ENCODE results near the gene DAZAP1.

DAZAP1 gene

DNA sequence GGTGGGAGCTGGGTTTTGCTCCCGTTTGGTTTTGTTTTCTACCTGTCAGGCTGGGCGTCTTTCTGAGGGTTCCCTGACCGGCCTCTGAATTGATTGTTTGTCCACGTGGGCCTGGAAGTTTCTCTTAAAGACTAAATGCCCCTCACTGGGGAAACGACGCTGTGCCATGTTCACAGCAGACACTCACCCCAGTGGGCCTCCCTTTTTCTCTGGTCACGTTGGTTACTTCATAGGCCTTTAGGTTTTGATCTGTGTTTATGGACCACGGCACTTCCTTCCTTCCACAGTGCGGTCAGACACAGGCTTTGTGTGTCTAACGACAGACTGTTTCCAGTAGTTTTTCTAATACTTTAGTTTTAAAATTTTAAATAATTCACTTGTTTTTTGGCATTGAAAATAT is 43.8 kb upstream of the DAZAP1 start:
- H3K36me3 Mint-ChIP-seq (ENCODE audit: low read depth) = peaks cover 81% of the 10 kb centered on the region
- no peaks in the 10 kb centered on the region for H3K9me3 Mint-ChIP-seq
- H3K4me3 Mint-ChIP-seq = peak overlapping the region in 1 of 3 experiments; percentile 42
- TF ChIP-seq, protein P1, sequence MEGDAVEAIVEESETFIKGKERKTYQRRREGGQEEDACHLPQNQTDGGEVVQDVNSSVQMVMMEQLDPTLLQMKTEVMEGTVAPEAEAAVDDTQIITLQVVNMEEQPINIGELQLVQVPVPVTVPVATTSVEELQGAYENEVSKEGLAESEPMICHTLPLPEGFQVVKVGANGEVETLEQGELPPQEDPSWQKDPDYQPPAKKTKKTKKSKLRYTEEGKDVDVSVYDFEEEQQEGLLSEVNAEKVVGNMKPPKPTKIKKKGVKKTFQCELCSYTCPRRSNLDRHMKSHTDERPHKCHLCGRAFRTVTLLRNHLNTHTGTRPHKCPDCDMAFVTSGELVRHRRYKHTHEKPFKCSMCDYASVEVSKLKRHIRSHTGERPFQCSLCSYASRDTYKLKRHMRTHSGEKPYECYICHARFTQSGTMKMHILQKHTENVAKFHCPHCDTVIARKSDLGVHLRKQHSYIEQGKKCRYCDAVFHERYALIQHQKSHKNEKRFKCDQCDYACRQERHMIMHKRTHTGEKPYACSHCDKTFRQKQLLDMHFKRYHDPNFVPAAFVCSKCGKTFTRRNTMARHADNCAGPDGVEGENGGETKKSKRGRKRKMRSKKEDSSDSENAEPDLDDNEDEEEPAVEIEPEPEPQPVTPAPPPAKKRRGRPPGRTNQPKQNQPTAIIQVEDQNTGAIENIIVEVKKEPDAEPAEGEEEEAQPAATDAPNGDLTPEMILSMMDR (IDR thresholded peaks at IDR 0.05; ENCODE audit: unreplicated experiment in 3 of 3) = no peak
- H3K27me3 Mint-ChIP-seq (ENCODE audit: low read depth) = no peaks in the 10 kb centered on the region
- peaks cover 48% of the 10 kb centered on the region for H3K4me1 Mint-ChIP-seq
- peak overlapping the region in 1 of 3 experiments; percentile 88 for H3K27ac Mint-ChIP-seq

DNA sequence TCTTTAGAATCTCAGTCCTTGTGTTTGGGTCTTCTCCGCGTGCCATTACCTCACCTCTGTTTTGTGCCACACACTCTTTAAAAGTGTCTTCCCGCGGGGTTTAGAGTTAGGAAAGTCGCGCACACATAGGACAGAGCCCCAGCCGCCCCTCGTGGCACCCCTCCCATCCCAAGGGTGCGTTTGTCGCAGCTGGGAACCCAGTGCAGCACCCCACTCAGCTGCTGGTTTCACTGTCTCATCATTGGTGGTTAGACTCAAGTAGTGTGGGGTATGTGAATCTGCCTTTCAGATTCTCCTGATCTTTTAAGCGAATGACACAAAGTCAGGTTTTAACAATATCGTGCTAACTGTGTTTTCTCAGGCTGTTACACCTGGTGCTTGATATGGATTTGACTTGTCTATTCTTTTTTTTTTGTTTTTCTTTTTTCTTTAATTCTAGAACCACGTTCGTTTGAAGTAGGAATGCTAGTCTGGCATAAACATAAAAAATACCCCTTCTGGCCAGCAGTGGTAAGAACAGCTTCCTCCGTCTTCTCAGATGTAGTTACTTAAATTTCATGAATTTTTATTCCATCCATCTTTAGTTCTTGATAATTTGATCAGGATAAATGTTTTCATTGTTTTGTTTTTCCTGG is 43.2 kb upstream of the DAZAP1 start:
- no peaks in the 10 kb centered on the region for H3K9me3 Mint-ChIP-seq
- peaks cover 75% of the 10 kb centered on the region for H3K36me3 Mint-ChIP-seq (ENCODE audit: low read depth)
- peak overlapping the region in 2 of 3 experiments; percentile 74 to 88 for H3K27ac Mint-ChIP-seq
- peaks cover 42% of the 10 kb centered on the region for H3K4me1 Mint-ChIP-seq
- TF ChIP-seq, protein P1 (IDR thresholded peaks at IDR 0.05; ENCODE audit: unreplicated experiment in 3 of 3) = peak; percentile 36 to 47 (median 40)
- no peaks in the 10 kb centered on the region for H3K27me3 Mint-ChIP-seq (ENCODE audit: low read depth)
- peak overlapping the region in 2 of 3 experiments; percentile 26 to 41 for H3K4me3 Mint-ChIP-seq

DNA sequence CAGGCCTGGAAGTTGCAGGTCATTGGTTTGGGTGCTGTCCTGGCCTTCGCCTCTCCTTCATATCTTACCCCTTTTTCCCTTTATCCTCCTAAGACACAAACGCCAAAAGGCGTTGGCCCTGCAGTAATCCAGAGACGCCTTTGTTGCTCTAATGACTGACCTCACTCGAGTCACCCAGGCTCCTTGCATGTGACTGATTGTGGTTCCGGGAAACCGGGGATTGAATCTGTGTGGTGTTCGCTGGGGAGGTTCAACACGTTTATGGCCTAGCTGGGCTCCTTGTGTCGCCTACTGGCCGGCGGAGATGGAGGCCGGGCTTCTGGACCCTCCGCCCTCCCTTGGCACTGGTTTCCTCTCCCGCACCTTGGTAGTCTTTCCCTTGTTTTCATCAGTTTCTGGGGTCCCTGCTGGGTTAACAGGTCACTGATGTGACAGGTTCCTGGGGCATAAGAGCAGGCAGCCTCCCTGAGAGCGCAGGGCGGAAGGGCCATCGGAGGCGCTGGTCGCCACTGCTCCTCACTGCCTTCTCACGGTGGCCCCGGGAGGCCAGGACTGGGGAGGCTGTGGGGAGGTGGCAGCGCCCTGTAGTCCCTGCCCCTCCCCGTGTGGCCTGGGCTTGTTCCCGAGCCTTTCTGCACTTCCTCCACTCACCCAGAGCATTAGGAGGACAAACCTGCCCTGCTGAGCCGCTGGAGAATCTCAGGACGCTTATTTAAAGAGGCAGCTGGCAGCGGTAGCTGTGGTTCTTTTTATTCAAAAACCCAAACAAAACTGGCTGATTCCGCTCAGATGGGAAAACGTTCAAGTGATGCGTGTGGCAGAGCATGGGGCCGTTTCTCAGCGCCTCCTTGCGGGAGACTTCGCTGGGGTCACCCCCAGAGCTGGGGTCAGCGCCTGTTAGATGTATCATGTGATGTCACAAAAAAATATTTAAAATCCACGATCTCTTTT is 41.8 kb upstream of the DAZAP1 start:
- Mint-ChIP-seq H3K27ac (no peak overlapping the region), H3K4me1 (peaks cover 28% of the 10 kb centered on the region), H3K4me3 (no peak overlapping the region), H3K27me3 (ENCODE audit: low read depth) (no peaks in the 10 kb centered on the region), H3K9me3 (no peaks in the 10 kb centered on the region), H3K36me3 (ENCODE audit: low read depth) (peaks cover 69% of the 10 kb centered on the region)
- TF ChIP-seq, protein P1 (IDR thresholded peaks at IDR 0.05; ENCODE audit: unreplicated experiment in 3 of 3) = no peak

DNA sequence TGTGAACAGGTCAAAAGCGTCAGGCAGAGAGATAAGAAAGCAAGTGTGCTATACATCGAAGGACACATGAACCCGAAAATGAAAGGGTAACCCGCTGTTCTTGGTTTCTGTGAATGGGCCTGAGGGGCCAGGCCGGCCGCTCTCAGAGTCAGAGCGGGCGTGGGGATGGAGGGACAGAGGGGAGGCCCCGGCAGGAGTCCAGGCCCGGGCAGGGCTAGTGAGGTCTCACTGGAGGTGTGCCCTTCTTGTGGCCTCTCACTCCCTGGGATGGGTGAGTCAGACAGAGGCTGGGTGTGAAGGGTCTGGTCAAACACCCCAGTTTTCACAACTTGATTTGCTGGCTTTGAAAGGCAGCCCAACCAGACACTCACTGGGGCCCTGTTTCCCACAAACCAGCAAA is 41.1 kb upstream of the DAZAP1 start:
- H3K9me3 Mint-ChIP-seq = no peaks in the 10 kb centered on the region
- peaks cover 64% of the 10 kb centered on the region for H3K36me3 Mint-ChIP-seq (ENCODE audit: low read depth)
- TF ChIP-seq, protein P1 (IDR thresholded peaks at IDR 0.05; ENCODE audit: unreplicated experiment in 3 of 3) = no peak
- no peak overlapping the region for H3K4me3 Mint-ChIP-seq
- H3K4me1 Mint-ChIP-seq = peaks cover 21% of the 10 kb centered on the region
- H3K27me3 Mint-ChIP-seq (ENCODE audit: low read depth) = no peaks in the 10 kb centered on the region
- no peak overlapping the region for H3K27ac Mint-ChIP-seq

DNA sequence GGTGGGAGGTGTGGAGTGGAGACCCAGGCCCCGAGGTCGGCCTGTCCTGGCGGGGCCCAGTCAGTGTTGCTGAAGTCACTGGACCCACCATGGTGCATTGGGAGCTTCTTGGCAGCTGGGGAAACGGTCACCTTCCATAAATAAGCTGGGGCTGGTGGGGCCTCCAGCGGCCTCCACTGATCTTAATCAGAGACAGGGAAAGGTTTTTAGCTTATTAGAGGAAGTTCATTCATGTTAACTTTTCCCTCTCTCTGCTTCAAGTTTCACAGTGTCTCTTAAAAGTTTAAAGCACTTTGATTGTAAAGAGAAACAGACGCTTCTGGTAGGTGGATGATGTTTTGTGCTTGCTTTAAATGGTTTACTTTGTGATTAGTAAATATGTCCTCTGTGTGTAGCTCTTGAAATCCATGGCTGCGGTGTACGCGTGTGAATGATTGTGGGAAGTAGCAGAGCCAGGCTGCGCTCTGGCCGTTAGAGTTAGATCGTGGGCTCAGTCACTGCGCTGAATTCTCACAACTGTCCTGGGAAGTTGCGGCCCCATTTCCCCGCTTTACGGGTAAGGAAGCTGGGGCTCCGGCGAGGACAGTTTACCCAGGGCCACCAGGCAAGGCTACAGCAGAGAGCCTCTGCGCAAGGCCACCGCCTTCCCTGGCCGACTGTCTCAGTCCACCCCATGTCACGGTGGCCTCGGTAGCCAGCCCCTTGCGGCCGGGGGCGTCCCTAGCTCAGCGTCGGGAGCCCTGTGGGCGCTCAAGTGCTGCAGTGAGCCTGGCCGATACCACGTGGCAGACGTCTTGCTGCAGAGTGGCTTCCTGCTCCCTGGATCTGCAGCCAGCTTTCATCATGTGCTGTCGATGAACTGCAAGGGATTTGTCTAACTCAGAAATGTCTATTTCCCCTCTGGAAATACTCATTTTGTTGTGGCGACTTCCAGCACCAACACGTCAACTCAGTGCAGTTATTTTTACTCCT is 40.2 kb upstream of the DAZAP1 start:
- Mint-ChIP-seq H3K4me1 (peaks cover 12% of the 10 kb centered on the region), H3K4me3 (no peak overlapping the region), H3K9me3 (no peaks in the 10 kb centered on the region), H3K36me3 (ENCODE audit: low read depth) (peaks cover 58% of the 10 kb centered on the region), H3K27ac (peak overlapping the region in 1 of 3 experiments; percentile 18), H3K27me3 (ENCODE audit: low read depth) (no peaks in the 10 kb centered on the region)
- TF ChIP-seq, protein P1 (IDR thresholded peaks at IDR 0.05; ENCODE audit: unreplicated experiment in 3 of 3) = no peak
